HUDEP-2 (cell line): Measurements from ENCODE around the gene GRHPR.
"Not testable (repeated sequence)": the region's sequence is repeated elsewhere in the genome, so short reads cannot be mapped to it uniquely, and the experiment has no call there.

Source experiments
- DNase-seq, 76 experiments: peaks; one replicate each; lab custom pipeline; 2025; ENCODE audit not compliant: unreplicated experiment in 76 of 76; lab: John Stamatoyannopoulos, UW

Gene GRHPR

GRCh38 chr9:37474438-37474837 is 51.9 kb downstream of the GRHPR start:
- no peak for DNase-seq

- no peak for DNase-seq
These were observed 54.4 kb downstream of the GRHPR start for GRCh38 chr9:37476930-37477329.

GRCh38 chr9:37477443-37477842 is 54.9 kb downstream of the GRHPR start:
- DNase-seq = not testable (repeated sequence)

GRCh38 chr9:37477987-37478619 is 55.6 kb downstream of the GRHPR start:
- DNase-seq = not testable (repeated sequence)

- DNase-seq = no peak
These were observed 58.3 kb downstream of the GRHPR start for GRCh38 chr9:37480759-37481158.

GRCh38 chr9:37485389-37486255 is 63.1 kb downstream of the GRHPR start, which contains the start of gene POLR1E:
POLR1E (plus strand) TSS chr9:37485948; CDS start chr9:37486048, 100 bp downstream.
- DNase-seq = peak in 75 of 76 experiments; percentile 36 to 96 (median 91)

GRCh38 chr9:37486256-37486615 is 63.7 kb downstream of the GRHPR start:
- DNase-seq = no peak
